Loucy (cell line): Measurements from ENCODE around the gene FBXW8.

Experiments used
- H2AFZ ChIP-seq: fragments of 200-600 bp; sonication (generic); 2 replicates; pipeline ENCODE4 v1.6.0; 2016; ENCODE audit warnings: antibody characterized with exemption, mild to moderate bottlenecking, low read length, moderate library complexity
- H3F3A ChIP-seq: fragments of 200-600 bp; 2 replicates; pipeline ENCODE4 v1.6.0; 2016; ENCODE audit warnings: antibody characterized with exemption, low read depth, mild to moderate bottlenecking
- H3K27me3 ChIP-seq: fragments of 200-600 bp; sonication (generic); 2 replicates; pipeline ENCODE4 v1.6.1; 2014; ENCODE audit warnings: low read length, mild to moderate bottlenecking; ENCODE audit not compliant: insufficient read depth, poor library complexity, severe bottlenecking
- H3K36me3 ChIP-seq: fragments of 200-600 bp; sonication (generic); 2 replicates; pipeline ENCODE4 v1.6.1; 2016; ENCODE audit warnings: low read length; ENCODE audit not compliant: insufficient read depth
- H3K4me1 ChIP-seq: fragments of 200-600 bp; sonication (generic); 2 replicates; pipeline ENCODE4 v1.5.1; 2014; ENCODE audit warnings: low read length, mild to moderate bottlenecking; ENCODE audit not compliant: insufficient read depth, poor library complexity, severe bottlenecking
- H3K4me2 ChIP-seq: fragments of 200-600 bp; sonication (generic); 2 replicates; pipeline ENCODE4 v1.6.0; 2014; ENCODE audit warnings: antibody characterized with exemption, low read length, low read depth, mild to moderate bottlenecking; ENCODE audit not compliant: poor library complexity, severe bottlenecking
- H3K4me3 ChIP-seq: fragments of 200-600 bp; sonication (generic); 2 replicates; pipeline ENCODE4 v1.5.1; 2014; ENCODE audit warnings: low read length, mild to moderate bottlenecking, mixed read lengths; ENCODE audit not compliant: poor library complexity, severe bottlenecking
- H3K79me2 ChIP-seq: fragments of 200-600 bp; sonication (generic); 2 replicates; pipeline ENCODE4 v1.6.1; 2014; ENCODE audit warnings: low read length; ENCODE audit not compliant: insufficient read depth
- H3K9ac ChIP-seq: fragments of 200-600 bp; sonication (generic); 2 replicates; pipeline ENCODE4 v1.6.0; 2014; ENCODE audit warnings: mild to moderate bottlenecking, low read depth, low read length, moderate library complexity; ENCODE audit not compliant: poor library complexity, severe bottlenecking
- H3K9me2 ChIP-seq: fragments of 200-600 bp; sonication (generic); replicated peaks from 2 replicates; pipeline ENCODE4 v1.6.1; 2016; ENCODE audit warnings: low read depth, low read length, mixed read lengths
- H3K9me3 ChIP-seq: fragments of 200-600 bp; sonication (generic); 2 replicates; pipeline ENCODE4 v1.6.1; 2014; ENCODE audit warnings: mild to moderate bottlenecking, antibody characterized with exemption, low read length, low read depth; ENCODE audit not compliant: insufficient read depth
- H4K20me1 ChIP-seq: fragments of 200-600 bp; sonication (generic); 2 replicates; pipeline ENCODE4 v1.6.0; 2014; ENCODE audit warnings: antibody characterized with exemption, low read length, mild to moderate bottlenecking; ENCODE audit not compliant: insufficient read depth, poor library complexity, severe bottlenecking
- EZH2phosphoT487 ChIP-seq: fragments of 200-600 bp; IDR thresholded peaks from 2 replicates; pipeline ENCODE4 v1.6.1; 2018; ENCODE audit warnings: antibody characterized with exemption, mild to moderate bottlenecking, moderate library complexity, borderline replicate concordance
- TF ChIP-seq, protein P1 (sequence below): fragments of 200-600 bp; sonication (generic); conservative IDR thresholded peaks from 2 replicates; pipeline ENCODE4 v1.5.1; 2014; ENCODE audit warnings: mild to moderate bottlenecking, antibody characterized with exemption, low read length

The FBXW8 gene

DNA sequence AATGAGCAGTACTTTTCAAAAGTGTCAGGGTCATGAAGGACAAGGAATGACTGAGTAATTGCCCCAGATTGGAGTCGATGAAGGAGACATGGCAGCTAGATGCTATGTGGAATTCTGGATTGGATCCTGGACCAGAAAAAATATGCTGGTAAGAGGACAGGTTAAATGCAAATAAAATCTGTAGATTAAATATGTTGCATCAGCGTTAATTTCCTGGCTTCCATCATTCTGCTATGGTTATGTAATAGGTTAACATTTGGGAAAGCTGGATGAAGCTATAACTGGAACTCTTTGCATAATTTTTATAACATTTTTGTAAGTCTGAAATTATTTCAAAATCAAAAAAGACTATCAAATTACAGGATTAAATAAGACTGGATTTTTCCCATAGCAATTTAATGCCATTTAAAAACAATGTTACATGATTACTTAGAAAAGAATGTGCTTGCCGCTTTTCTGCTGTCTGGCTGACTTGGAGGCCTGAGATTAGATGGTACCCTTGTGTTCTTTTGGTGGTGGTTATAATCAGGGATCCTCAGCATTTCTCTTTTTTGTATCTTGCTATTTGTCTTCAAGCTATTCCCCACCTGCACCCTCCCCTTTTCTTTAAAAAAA lies 65.1 kb downstream of the FBXW8 start:
- Histone ChIP-seq H3K9me2 (no peaks in the 10 kb centered on the region), H3K9me3 (no peaks in the 10 kb centered on the region), H3K4me2 (no peak overlapping the region), H3K27me3 (no peaks in the 10 kb centered on the region), H2AFZ (no peak overlapping the region), H3K79me2 (no peaks in the 10 kb centered on the region), H3K9ac (no peak overlapping the region), H3K36me3 (no peaks in the 10 kb centered on the region), H3F3A (no peaks in the 10 kb centered on the region), H3K4me1 (peaks cover 16% of the 10 kb centered on the region), H4K20me1 (no peaks in the 10 kb centered on the region), H3K4me3 (no peak overlapping the region)
- TF ChIP-seq, protein P1, sequence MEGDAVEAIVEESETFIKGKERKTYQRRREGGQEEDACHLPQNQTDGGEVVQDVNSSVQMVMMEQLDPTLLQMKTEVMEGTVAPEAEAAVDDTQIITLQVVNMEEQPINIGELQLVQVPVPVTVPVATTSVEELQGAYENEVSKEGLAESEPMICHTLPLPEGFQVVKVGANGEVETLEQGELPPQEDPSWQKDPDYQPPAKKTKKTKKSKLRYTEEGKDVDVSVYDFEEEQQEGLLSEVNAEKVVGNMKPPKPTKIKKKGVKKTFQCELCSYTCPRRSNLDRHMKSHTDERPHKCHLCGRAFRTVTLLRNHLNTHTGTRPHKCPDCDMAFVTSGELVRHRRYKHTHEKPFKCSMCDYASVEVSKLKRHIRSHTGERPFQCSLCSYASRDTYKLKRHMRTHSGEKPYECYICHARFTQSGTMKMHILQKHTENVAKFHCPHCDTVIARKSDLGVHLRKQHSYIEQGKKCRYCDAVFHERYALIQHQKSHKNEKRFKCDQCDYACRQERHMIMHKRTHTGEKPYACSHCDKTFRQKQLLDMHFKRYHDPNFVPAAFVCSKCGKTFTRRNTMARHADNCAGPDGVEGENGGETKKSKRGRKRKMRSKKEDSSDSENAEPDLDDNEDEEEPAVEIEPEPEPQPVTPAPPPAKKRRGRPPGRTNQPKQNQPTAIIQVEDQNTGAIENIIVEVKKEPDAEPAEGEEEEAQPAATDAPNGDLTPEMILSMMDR = no peak
- TF ChIP-seq EZH2phosphoT487 = no peak

DNA sequence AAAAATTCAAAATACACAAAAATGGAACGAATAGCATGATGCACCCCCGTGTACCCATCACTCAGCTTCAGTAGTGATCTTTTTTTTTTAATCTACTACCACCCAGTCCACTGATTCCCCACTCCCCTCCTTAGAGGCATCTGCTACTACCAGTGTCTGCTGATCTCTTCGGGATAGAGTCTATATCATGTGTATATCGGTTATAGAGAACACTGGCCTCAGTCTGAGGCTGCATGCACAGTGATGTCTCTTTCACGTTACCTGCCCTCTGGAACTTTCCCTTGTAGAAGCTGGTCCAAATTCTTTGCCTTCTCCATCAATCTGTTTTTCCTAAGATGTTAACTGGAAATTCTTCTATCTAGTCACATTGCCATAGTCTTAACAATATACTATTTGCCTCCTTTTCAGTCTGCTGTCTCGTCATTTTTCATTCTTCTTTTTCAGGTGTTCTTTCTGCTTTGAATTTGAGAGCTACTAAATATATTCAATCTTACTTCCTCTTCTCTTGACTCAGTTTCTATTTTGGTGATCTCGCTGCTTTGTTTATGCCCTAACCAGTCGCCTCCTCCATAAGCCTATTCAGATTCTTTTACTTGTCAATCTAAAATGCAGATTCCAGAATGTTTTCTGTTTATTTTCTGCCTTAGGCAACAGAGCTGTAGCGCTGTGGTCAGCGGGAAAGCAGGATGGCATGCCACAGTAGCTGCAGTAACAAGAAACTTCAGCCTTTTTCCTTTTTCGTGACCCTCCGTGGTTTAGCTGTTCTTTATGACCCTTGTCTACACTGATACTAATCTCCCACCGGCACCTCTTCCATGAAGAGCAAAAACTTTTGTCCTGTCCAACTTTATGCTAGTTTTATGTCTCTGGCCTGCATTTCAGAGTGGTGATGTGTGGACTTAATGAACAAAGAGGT lies 67.0 kb downstream of the FBXW8 start:
- H3K79me2 ChIP-seq = no peaks in the 10 kb centered on the region
- no peaks in the 10 kb centered on the region for H3K27me3 ChIP-seq
- no peaks in the 10 kb centered on the region for H3K9me3 ChIP-seq
- no peaks in the 10 kb centered on the region for H3F3A ChIP-seq
- no peaks in the 10 kb centered on the region for H3K9me2 ChIP-seq
- no peaks in the 10 kb centered on the region for H4K20me1 ChIP-seq
- H3K4me1 ChIP-seq = peaks cover 16% of the 10 kb centered on the region
- no peak overlapping the region for H3K4me2 ChIP-seq
- H3K4me3 ChIP-seq = no peak overlapping the region
- H3K9ac ChIP-seq = no peak overlapping the region
- no peak overlapping the region for H2AFZ ChIP-seq
- TF ChIP-seq, protein P1 = no peak
- no peak for TF ChIP-seq EZH2phosphoT487
- no peaks in the 10 kb centered on the region for H3K36me3 ChIP-seq

DNA sequence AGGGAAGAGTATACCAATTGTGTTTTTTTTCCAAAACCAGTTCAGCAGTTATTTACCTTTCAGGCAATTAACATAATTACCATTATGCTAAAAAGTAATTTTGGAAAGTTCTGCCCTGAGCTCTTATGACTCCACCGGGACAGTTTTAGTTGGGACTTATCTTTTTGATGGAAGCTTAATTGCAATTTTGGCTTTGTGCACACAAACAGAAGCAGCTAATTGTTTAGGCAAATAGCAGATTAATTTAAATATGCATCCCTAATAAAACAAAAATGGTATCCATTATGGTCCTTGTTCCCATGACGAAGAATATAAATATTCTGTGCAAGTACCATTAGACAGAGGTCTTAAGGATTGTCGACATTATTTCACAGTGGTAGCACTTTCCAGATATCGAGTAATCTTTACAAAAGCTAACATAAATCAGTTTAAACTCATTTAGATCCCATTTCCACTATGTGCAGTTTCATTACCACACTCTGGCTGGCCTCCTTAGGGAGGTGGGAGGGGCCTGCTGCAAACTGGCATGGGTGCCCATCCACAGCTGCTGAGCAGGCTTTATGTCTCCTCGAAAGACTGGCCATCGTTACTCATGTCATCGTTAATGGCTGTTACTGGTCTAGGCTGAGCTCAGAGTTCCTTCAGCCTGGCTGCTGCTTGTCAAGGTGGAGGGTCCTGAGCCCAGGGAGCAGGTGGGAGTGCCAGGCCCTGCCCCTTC lies 68.2 kb downstream of the FBXW8 start:
- Histone ChIP-seq H4K20me1 (no peaks in the 10 kb centered on the region), H3K4me3 (no peak overlapping the region), H3K79me2 (no peaks in the 10 kb centered on the region), H3K27me3 (no peaks in the 10 kb centered on the region), H3K4me2 (peak overlapping the region; percentile 6), H3K9me3 (no peaks in the 10 kb centered on the region), H3K9ac (no peak overlapping the region), H3K36me3 (no peaks in the 10 kb centered on the region), H2AFZ (no peak overlapping the region), H3K4me1 (peaks cover 16% of the 10 kb centered on the region), H3F3A (no peaks in the 10 kb centered on the region), H3K9me2 (no peaks in the 10 kb centered on the region)
- TF ChIP-seq, protein P1 = no peak
- no peak for TF ChIP-seq EZH2phosphoT487
